Loucy (cell line): ENCODE results near the gene TGFB1I1.

Experiments used
- EZH2phosphoT487 ChIP-seq: fragments of 200-600 bp; IDR thresholded peaks from 2 replicates; pipeline ENCODE4 v1.6.1; 2018; ENCODE audit warnings: antibody characterized with exemption, mild to moderate bottlenecking, moderate library complexity, borderline replicate concordance
- TF ChIP-seq, protein P1 (sequence below): fragments of 200-600 bp; sonication (generic); conservative IDR thresholded peaks from 2 replicates; pipeline ENCODE4 v1.5.1; 2014; ENCODE audit warnings: mild to moderate bottlenecking, antibody characterized with exemption, low read length

DNA sequence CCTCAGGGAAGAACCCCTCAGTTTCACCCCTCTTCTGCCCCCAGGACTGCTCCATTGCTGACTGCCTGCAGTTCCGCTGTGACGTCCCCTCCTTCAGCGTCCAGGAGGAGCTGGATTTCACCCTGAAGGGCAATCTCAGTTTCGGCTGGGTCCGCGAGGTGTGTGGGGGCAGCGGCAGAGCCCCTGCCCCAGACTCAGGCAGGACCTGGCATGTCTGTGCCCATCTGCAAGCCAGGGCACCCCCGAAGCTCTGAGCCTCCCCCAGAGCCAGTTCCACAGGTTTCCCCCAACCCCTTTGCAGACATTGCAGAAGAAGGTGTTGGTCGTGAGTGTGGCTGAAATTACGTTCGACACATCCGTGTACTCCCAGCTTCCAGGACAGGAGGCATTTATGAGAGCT lies 48.2 kb upstream of the TGFB1I1 start:
- TF ChIP-seq, protein P1, sequence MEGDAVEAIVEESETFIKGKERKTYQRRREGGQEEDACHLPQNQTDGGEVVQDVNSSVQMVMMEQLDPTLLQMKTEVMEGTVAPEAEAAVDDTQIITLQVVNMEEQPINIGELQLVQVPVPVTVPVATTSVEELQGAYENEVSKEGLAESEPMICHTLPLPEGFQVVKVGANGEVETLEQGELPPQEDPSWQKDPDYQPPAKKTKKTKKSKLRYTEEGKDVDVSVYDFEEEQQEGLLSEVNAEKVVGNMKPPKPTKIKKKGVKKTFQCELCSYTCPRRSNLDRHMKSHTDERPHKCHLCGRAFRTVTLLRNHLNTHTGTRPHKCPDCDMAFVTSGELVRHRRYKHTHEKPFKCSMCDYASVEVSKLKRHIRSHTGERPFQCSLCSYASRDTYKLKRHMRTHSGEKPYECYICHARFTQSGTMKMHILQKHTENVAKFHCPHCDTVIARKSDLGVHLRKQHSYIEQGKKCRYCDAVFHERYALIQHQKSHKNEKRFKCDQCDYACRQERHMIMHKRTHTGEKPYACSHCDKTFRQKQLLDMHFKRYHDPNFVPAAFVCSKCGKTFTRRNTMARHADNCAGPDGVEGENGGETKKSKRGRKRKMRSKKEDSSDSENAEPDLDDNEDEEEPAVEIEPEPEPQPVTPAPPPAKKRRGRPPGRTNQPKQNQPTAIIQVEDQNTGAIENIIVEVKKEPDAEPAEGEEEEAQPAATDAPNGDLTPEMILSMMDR = no peak
- TF ChIP-seq EZH2phosphoT487 = no peak
